Measurements from ENCODE around the gene DES. TPM values are rescaled to one million over a fixed set of nuclear protein-coding genes. Genes with fewer than 3 reads are reported as not detected.

DES gene
- total and polyA plus RNA-seq, 2 experiments from 2014 or later = 1.3 to 2.0 TPM

- H3K36me3 Mint-ChIP-seq (ENCODE audit: low read depth) = no peaks in the 10 kb centered on the region; the same call in 2 of the 3 replicates
- H3K4me2 ChIP-seq = no peak overlapping the region
- peaks cover 25% of the 10 kb centered on the region for H3K27me3 Mint-ChIP-seq (ENCODE audit: insufficient read depth, low read depth, poor library complexity)
- H3K9me2 ChIP-seq (ENCODE audit: insufficient read depth) = no peaks in the 10 kb centered on the region
- H3K27ac ChIP-seq (ENCODE audit: low read depth) = no peak overlapping the region
- no peaks in the 10 kb centered on the region for H3K36me3 ChIP-seq (ENCODE audit: insufficient read depth)
- peaks cover 15% of the 10 kb centered on the region for H3K4me1 Mint-ChIP-seq
- H4K20me1 ChIP-seq (replicated peaks; ENCODE audit: insufficient read depth) = no peaks in the 10 kb centered on the region
- H3K9me3 Mint-ChIP-seq = no peaks in the 10 kb centered on the region
- no peak overlapping the region for H3K4me3 ChIP-seq
- TF ChIP-seq CTCF (conservative IDR thresholded peaks at IDR 0.05; ENCODE audit: low read depth in 2 of 2) = no peak
- no peak for TF ChIP-seq JUNB (IDR thresholded peaks at IDR 0.05; ENCODE audit: unreplicated experiment)
- H3K27me3 ChIP-seq (ENCODE audit: insufficient read depth) = peaks cover 64% of the 10 kb centered on the region
- no peaks in the 10 kb centered on the region for H3K79me2 ChIP-seq (replicated peaks; ENCODE audit: insufficient read depth)
- no peak overlapping the region for H3K27ac Mint-ChIP-seq
- ATAC-seq = no peak
- no peak overlapping the region for H2AFZ ChIP-seq
- no peak overlapping the region for H3K4me3 Mint-ChIP-seq
- no peak for DNase-seq (ENCODE audit: low spot score)
- H3F3A ChIP-seq (replicated peaks; ENCODE audit: low read depth) = no peaks in the 10 kb centered on the region
- no peaks in the 10 kb centered on the region; the same call in 1 of the 2 replicates for H3K4me1 ChIP-seq (ENCODE audit: insufficient read depth)
These were observed 19.6 kb downstream of the DES start for GRCh38 chr2:219437690-219438206.

GRCh38 chr2:219438453-219438852, 20.3 kb downstream of the DES start:
- peaks cover 71% of the 10 kb centered on the region for H3K27me3 ChIP-seq (ENCODE audit: insufficient read depth)
- no peak overlapping the region for H3K4me3 Mint-ChIP-seq
- peaks cover 28% of the 10 kb centered on the region for H3K27me3 Mint-ChIP-seq (ENCODE audit: insufficient read depth, low read depth, poor library complexity)

GRCh38 chr2:219439506-219439905, 21.3 kb downstream of the DES start:
- H3K36me3 Mint-ChIP-seq (ENCODE audit: low read depth) = no peaks in the 10 kb centered on the region

More at GRCh38 chr2:219438453-219438852, 20.3 kb downstream of the DES start:
- H3K4me2 ChIP-seq = no peak overlapping the region
- Mint-ChIP-seq H3K4me1 (peaks cover 19% of the 10 kb centered on the region; the same call in 2 of the 3 replicates), H3K9me3 (no peaks in the 10 kb centered on the region), H3K36me3 (ENCODE audit: low read depth) (no peaks in the 10 kb centered on the region), H3K27ac (no peak overlapping the region)
- no peaks in the 10 kb centered on the region; the same call in 1 of the 2 replicates for H3K4me1 ChIP-seq (ENCODE audit: insufficient read depth)
- no peaks in the 10 kb centered on the region for H4K20me1 ChIP-seq (replicated peaks; ENCODE audit: insufficient read depth)
- no peak overlapping the region for H3K4me3 ChIP-seq
- no peaks in the 10 kb centered on the region for H3K79me2 ChIP-seq (replicated peaks; ENCODE audit: insufficient read depth)
- ATAC-seq = no peak
- TF ChIP-seq ETS1 (IDR thresholded peaks at IDR 0.05) = no peak
- H3K9me2 ChIP-seq (ENCODE audit: insufficient read depth) = no peaks in the 10 kb centered on the region
- no peaks in the 10 kb centered on the region for H3K36me3 ChIP-seq (ENCODE audit: insufficient read depth)
- no peak for DNase-seq (ENCODE audit: low spot score)
- no peak overlapping the region for H3K27ac ChIP-seq (ENCODE audit: low read depth)
- H2AFZ ChIP-seq = no peak overlapping the region
- H3F3A ChIP-seq (replicated peaks; ENCODE audit: low read depth) = no peaks in the 10 kb centered on the region

More at GRCh38 chr2:219439506-219439905, 21.3 kb downstream of the DES start:
- H3K27ac ChIP-seq (ENCODE audit: low read depth) = no peak overlapping the region
- DNase-seq (ENCODE audit: low spot score) (no peak), ATAC-seq (no peak)
- Mint-ChIP-seq H3K27me3 (ENCODE audit: insufficient read depth, low read depth, poor library complexity) (peaks cover 32% of the 10 kb centered on the region), H3K4me1 (peaks cover 17% of the 10 kb centered on the region; the same call in 2 of the 3 replicates), H3K27ac (no peak overlapping the region), H3K4me3 (no peak overlapping the region), H3K9me3 (no peaks in the 10 kb centered on the region)
- H3K4me2 ChIP-seq = no peak overlapping the region
- no peak for TF ChIP-seq ZNF331 (CRISPR knock-in tag; IDR thresholded peaks at IDR 0.05; ENCODE audit: low read depth)
- no peak overlapping the region for H3K4me3 ChIP-seq
- no peaks in the 10 kb centered on the region for H3K9me2 ChIP-seq (ENCODE audit: insufficient read depth)
- H3K27me3 ChIP-seq (ENCODE audit: insufficient read depth) = peaks cover 74% of the 10 kb centered on the region
- no peaks in the 10 kb centered on the region; the same call in 1 of the 2 replicates for H3K4me1 ChIP-seq (ENCODE audit: insufficient read depth)
- H3K79me2 ChIP-seq (replicated peaks; ENCODE audit: insufficient read depth) = no peaks in the 10 kb centered on the region
- H2AFZ ChIP-seq = no peak overlapping the region
- H3F3A ChIP-seq (replicated peaks; ENCODE audit: low read depth) = no peaks in the 10 kb centered on the region
- no peaks in the 10 kb centered on the region for H4K20me1 ChIP-seq (replicated peaks; ENCODE audit: insufficient read depth)
- no peaks in the 10 kb centered on the region for H3K36me3 ChIP-seq (ENCODE audit: insufficient read depth)
